ENCODE results near the gene PLCH2.

Gene PLCH2

DNA sequence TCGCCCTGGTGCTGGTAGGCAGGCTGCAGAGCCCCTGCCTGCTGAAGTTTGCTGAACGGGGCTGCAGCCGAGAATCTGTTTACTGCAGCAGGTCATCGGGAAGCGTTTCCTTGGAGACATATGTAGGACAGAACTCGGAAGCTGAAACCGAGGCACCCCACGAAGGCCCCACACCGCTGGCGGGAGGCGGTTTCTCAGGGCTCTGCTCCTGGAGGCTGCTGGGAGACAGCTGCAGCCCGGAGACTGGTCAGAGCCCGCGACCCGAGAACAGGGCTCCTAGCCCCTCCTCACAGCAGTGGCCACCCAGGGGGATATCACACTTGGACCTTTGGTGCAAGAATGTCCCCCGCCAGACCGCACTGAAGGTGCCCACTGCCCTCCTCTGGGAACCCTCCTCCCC, 12.7 kb upstream of the PLCH2 start:
- no peak for DNase-seq

DNA sequence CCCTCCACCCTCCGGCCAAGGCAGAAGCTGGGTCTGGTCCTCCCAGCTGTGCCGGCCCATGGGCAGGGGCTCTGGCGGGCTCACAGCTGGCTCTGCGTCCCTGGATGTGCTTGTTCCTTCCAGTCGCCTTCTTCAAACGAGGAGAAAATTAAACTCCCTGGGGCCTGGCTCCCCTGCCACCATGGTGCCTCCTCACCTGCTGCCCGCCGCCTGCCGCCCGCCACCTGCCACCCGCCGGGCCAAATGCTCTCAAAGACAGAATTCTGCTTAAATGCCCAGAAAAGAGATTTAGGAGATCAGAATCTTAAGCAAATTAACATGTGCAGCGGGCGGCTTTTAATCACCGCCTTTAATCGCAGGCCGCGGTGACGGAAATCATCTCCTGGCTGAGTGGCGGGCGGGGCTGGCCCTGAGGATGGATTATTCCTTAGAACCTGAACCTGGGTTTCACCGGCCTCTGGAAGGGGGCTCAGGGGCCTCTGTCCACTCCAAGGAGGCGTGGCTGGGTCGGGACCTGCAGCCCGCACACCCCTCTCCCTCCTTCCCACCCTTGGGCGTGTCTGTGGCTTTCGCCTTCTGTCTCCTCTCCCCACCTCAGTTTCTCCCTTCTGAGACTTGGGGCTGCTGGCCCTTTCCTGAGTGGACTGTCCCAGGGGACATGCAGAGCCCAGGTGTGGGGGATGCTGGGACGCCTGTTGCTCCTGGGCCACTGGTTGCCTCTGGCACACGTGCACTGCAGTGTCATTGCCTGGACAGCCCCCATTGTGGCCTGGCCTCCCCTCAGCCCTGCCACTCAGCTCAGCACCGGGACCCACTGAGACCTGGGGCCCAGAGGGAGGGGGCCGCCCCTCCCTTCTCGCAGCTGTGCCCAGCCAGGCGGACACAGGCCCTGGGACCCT, 10.5 kb upstream of the PLCH2 start:
- DNase-seq, result no peak

DNA sequence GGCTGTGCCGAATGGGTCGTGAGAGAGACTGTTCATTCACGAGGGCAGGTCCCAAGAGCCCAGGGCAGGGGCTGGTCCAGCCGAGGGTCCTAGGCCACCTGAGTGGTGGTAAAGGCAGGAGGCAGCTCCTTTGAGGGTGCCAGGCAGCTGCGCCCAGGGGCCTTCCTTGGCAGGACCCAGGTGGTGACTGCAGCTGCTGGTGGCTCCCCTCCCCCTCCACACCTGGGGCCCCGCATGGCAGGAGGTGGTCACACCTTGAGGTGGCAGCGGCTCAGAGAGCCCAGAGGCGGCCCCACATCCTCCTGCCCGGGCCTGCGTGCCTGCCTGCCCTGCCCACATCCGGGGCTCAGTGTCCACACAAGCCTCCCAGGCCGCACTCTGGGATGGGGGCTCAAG, 9.8 kb upstream of the PLCH2 start:
- DNase-seq, result no peak

GRCh38 chr1:2466958-2467554, 9.0 kb upstream of the PLCH2 start:
- DNase-seq, result peak in 2 of 5 experiments; percentile 8 to 16

GRCh38 chr1:2468041-2468472, 8.0 kb upstream of the PLCH2 start:
- DNase-seq, result peak in 4 of 5 experiments; percentile 14 to 30 (median 21)

DNA sequence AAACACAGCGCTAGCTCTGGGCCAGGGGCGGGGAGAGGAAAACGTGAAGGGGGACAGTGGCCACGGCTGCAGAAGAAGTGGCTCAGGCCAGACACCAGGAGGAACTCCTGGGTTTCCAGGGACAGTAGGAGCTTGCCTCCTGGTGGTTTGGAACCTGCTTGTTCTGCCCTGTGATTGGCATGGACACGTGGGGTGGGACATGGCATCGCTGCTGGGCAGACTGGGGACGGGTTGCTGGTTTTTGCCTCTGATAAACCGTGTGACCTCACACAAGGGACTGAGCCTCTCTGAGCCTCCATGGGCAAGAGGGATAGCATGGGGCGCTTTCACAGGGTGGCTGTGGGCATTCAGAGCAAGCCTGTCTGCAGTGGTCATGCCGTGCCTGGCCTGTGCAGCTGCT, 7.5 kb upstream of the PLCH2 start:
- DNase-seq, result no peak

DNA sequence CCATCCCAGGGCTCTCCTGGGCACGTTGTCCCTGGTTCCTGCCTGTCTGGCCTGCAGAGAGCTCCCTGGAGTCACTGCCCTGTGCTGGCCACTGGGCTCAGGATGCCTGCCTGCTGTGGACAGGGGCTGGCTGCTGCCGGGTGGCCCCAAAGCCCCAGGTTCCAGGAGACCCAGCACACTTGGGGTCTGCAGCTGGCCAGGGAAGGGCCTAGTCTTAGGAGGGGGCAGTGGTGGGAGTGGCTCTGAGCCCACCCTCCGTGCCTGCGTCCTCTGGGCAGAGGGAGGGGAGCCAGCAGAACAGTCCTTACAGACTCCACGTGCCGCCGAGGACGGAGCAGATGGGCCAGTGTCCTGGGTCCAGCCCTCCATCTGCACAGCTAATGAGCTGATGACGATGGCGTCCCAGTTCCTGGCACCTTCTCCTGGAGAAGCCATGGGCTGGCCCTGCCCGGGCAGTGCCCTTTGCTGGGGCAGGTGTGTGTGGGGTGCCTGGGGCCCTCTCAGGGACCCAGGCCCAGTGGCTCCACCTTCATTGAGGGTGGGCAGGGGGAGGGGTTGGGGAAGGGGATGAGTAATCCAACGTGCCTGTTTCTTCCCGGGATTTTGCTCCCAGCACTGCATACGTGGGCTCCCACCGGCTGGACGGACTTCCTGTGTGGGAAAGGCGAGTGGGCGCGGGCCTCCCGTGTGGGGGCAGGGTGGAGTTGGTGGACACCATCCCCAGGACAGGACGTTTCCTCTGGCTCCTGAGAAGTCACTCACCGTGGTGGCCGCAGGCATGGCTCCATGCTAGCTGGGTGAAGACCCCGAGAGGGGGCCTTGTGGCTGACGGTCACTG, 6.8 kb upstream of the PLCH2 start:
- DNase-seq, result no peak

- DNase-seq, result no peak
Measured at GRCh38 chr1:2470290-2471158, 5.6 kb upstream of the PLCH2 start.

DNA sequence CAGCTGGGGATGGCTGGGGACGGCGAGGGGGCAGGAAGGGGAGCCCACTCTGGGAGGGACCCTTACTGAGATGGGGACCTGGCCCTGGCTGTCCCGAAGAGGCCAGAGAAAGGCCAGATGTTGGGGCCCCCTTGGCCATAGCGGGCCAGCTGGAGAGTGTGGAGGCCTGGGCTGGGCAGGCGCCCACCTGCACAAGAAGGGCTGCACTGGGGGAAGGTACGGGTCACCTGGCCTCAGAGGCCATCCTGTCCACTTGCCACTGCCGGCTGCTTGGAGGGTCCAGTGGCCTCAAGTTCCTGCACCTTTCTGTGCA, 5.0 kb upstream of the PLCH2 start:
- DNase-seq, result no peak

- no peak for DNase-seq
Measured at GRCh38 chr1:2471587-2472001, 4.5 kb upstream of the PLCH2 start.

DNA sequence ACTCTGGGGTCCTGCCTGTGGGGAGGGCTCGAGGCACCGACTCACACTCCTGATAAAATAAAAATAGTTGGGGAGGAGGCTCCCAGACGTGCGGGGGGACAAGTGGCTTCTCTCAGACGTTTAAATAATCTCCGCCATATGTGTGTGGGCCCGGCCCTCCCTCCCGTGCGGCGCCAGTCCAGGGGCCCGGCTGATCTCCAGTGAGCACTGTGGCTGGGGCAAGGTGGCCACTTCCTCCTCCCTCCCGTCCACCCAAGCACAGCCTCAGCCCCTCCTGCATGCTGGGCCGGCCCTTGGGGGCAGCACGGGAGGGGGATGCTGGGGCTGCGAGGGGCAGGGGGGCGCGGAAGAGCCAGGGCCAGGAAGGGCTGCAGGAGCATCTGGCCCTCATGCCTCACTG, 4.0 kb upstream of the PLCH2 start:
- no peak for DNase-seq

DNA sequence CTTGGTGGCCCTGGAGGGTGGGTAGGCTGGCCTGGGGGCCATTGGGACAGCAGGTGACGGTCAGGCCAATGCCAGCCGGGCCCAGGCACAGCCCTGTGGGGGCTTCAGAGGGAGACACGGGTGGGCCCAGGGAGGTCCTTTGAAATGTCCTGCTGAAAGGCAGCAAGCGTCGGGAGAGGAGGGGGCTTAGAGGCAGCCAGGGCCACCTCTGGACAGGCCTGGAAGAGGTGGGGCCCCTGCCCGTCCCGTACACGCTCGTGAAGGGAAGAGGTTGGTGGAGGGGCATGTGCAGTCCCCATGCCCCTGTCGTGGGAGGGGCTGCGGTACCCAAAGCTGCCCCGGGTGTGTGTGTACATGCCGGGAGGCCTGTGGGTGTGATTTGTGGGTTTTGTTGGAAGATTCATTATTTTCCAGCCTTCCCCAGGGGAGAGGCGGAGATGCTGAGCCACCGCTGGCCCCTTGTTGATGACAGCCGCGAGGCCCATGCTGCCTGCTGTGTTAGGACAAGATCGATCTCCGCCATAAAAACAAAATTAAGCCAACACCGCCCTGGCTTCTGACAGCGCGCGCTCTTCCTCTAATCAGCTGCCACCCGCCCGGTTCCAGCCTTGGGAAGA, 3.4 kb upstream of the PLCH2 start:
- DNase-seq, result no peak

DNA sequence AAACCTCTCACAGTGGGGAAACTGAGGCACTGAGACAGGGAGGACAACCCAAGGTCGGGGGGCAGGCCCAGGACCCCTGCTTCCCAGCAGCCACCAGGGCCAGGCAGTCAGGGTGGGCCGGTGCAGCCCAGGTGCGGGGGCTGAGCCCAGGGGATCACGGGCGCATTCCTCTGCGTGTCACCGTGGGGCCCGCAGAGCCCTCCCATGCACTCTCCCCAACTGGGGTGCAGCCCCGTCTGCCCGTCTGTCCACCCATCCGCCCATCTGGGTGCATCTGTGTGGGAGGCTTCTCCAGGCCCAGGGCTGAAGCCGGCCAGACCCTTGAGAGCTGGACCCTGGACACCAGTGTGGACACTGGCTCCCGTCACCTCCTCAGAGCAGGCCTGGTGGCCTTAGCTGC, 2.9 kb upstream of the PLCH2 start:
- DNase-seq, result no peak

GRCh38 chr1:2474104-2474844, 1.8 kb upstream of the PLCH2 start:
- DNase-seq, result no peak

GRCh38 chr1:2474933-2475371, 1.1 kb upstream of the PLCH2 start:
- no peak for DNase-seq

DNA sequence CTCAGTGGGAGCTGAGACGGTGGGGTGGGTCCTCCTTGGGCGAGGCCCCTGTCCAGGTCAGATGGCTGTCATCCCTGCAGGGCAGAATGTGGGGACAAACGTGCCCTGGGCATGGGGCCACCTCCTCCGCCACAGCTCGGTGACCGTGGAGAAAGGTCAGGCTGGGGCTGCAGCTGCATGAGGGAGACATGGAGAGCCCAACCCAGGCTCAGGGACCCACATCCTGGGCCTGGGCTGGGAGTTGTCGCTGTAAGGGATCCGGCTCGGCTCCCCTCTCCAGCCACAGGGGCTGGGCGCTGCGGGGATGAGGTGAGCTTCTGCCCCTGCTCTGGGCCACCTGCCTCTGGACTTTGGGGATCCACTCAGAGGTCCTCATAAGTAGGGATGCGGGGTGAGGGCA, 518 bp upstream of the PLCH2 start:
- no peak for DNase-seq

DNA sequence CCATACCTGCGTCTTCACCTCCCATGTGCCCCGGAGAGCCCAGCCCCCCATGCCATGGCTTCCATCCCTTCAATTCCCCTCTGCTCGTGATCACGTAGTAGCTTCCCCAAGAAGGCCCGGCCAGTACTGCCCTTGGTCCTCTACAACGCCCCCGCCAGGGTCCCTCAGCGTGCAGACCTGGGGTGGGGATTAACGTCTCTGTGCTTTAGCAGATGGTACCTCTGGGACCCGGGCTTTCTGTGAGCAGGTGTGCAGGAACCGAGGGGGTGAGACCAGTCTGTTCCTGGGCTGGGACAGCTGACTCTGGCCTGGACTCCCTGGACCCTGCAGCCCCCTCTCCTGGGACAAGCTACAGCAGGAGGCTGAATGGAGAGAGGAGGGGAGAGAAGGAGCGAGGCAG, 1.2 kb downstream of the PLCH2 start:
- DNase-seq, result no peak

- DNase-seq, result no peak
Measured at GRCh38 chr1:2477791-2478499, 1.9 kb downstream of the PLCH2 start.

DNA sequence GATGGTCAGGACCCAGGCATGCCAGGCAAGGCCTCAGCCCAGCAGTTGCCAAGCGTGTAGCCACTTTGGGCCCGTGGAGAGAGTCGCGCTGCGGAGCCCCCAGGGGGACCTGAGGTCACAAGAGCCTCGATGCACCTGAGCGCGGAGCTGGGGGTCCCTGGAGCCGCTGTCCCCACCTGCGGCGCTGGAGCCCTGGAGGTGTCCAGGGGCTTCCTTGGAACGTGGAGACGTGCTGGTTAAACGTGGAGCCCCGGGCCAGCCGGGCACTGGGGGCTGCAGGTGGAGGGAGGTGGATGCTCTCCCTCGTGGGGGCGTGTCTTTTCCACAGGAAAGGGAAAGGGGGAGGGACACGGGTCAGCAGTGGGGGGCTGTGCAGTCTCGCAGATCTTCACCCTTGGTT, 3.1 kb downstream of the PLCH2 start:
- DNase-seq, result no peak

DNA sequence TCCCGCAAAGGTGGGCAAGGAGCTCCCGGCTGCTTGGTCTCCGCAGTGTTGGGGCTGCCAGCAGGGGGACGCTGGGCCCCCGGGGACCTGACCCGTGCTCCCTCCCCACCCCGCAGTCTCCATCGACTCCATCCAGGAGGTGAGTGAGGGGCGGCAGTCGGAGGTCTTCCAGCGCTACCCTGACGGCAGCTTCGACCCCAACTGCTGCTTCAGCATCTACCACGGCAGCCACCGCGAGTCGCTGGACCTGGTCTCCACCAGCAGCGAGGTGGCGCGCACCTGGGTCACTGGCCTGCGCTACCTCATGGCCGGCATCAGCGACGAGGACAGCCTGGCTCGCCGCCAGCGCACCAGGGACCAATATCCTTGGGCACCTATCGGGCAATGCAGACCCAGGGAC, 3.5 kb downstream of the PLCH2 start:
- DNase-seq, result no peak
